ENCODE measurements around the gene TFG. TPM values are rescaled to one million over a fixed set of nuclear protein-coding genes. Genes with fewer than 3 reads are reported as not detected.

Gene TFG
- total and polyA plus RNA-seq, 10 of the 15 experiments (the other 5 are each of a cell fraction or from before 2014, with no cell fraction given) = 29.3 to 126 (median 57.6) TPM

GRCh38 chr3:100766069-100766468, 56.8 kb downstream of the TFG start:
- Histone ChIP-seq H3K36me3 (ENCODE audit: control insufficient read depth in 2 of 2, insufficient read depth in 2 of 2, low read length in 1 of 2) (no peaks in the 10 kb centered on the region), H3K9me3 (replicated peaks; ENCODE audit: control insufficient read depth, insufficient read depth, low read length) (no peaks in the 10 kb centered on the region), H3K4me2 (ENCODE audit: control insufficient read depth, insufficient read depth) (no peak overlapping the region), H3K27ac (ENCODE audit: control insufficient read depth, insufficient read depth) (no peak overlapping the region), H4K20me1 (ENCODE audit: control insufficient read depth, insufficient read depth) (no peaks in the 10 kb centered on the region), H2AFZ (ENCODE audit: control insufficient read depth, low read depth, low read length) (no peak overlapping the region), H3K9ac (ENCODE audit: control insufficient read depth, insufficient read depth, low read length) (no peak overlapping the region), H3K4me1 (ENCODE audit: control insufficient read depth, insufficient read depth, low read length) (no peaks in the 10 kb centered on the region), H3K27me3 (replicated peaks in 1 of 2; ENCODE audit: control insufficient read depth in 2 of 2, insufficient read depth in 2 of 2, low read length in 1 of 2) (no peaks in the 10 kb centered on the region), H3K4me3 (no peak overlapping the region), H3K79me2 (ENCODE audit: control insufficient read depth, insufficient read depth, low read length) (no peaks in the 10 kb centered on the region)
- RAD21 ChIA-PET (ENCODE audit: unreplicated experiment) = no interaction called here
- intact Hi-C loops (cut with micrococcal nuclease; ENCODE audit: unreplicated experiment) = no loop called here
- CTCF ChIA-PET = interaction anchor here (2.0 kb wide), 1 partner anchor 11 kb away, joined by 6 read pairs; no protein-coding TSS in a partner anchor
- SMC1A ChIA-PET (ENCODE audit: uncharacterized antibody, unreplicated experiment) = interaction anchor here (1.4 kb wide), 1 partner anchor 11 kb away, joined by 3 read pairs; no protein-coding TSS in a partner anchor
- no TSS peak for BruUV-seq (replicated peaks)
- no peak for TF ChIP-seq MXI1 (IDR thresholded peaks at IDR 0.05; ENCODE audit: low read depth, low read length)
- no peak for TF ChIP-seq ATF2 (IDR thresholded peaks at IDR 0.05; ENCODE audit: low read length)
- TF ChIP-seq ZNF687 (IDR thresholded peaks at IDR 0.05) = no peak
- no peak for TF ChIP-seq TARDBP (IDR thresholded peaks at IDR 0.05; ENCODE audit: borderline replicate concordance)
- TF ChIP-seq FOXM1 (IDR thresholded peaks at IDR 0.05; ENCODE audit: low read depth, low read length) = no peak
- no peak for TF ChIP-seq MAX (IDR thresholded peaks at IDR 0.05; ENCODE audit: low read depth, low read length)
- TF ChIP-seq TCF3 (IDR thresholded peaks at IDR 0.05; ENCODE audit: borderline replicate concordance, insufficient read depth, low read depth, low read length) = no peak
- no peak for TF ChIP-seq NRF1 (conservative IDR thresholded peaks at IDR 0.05; ENCODE audit: low read depth, low read length)
- no peak for TF ChIP-seq BCL11A (IDR thresholded peaks at IDR 0.05; ENCODE audit: low read depth, low read length)
- no peak for TF ChIP-seq YY1 (IDR thresholded peaks at IDR 0.05; ENCODE audit: low read depth, low read length)
- DNase-seq (ENCODE audit: low read depth, low spot score) (no peak), ATAC-seq (no peak), FAIRE-seq (no peak)
- POLR2A ChIA-PET = no interaction called here
- WGBS (ENCODE audit: insufficient coverage, insufficient replicate concordance, low lambda C conversion rate, missing lambda C conversion rate) = 69% methylated on average over 2 of the region's 2 CpGs
- in situ Hi-C loops (cut with MboI) = no loop called here
